Liver (tissue), 9 donors: ENCODE data around the gene SCGB3A1. TPM values are rescaled to one million over a fixed set of nuclear protein-coding genes. Genes with fewer than 3 reads are reported as not detected.

Source experiments
- DNase-seq: peaks from one replicate; pipeline ENCODE4 v3.0.0-alpha.2; 2017; ENCODE audit warnings: low spot score
- H3K27ac ChIP-seq, 2 donors: one replicate each; pipeline ENCODE4 v1.7.0; 2013; ENCODE audit warnings: inconsistent platforms in 2 of 2, low read length in 2 of 2, control low read depth in 1 of 2, low read depth in 1 of 2, mild to moderate bottlenecking in 1 of 2
- H3K27me3 ChIP-seq, 4 donors: one replicate each; pipeline versions ENCODE4 v1.6.1 to v1.7.0; 2013; ENCODE audit warnings: low read length in 3 of 4, inconsistent platforms in 1 of 4, mild to moderate bottlenecking in 1 of 4, moderate library complexity in 1 of 4; ENCODE audit not compliant: control insufficient read depth in 4 of 4, insufficient read depth in 4 of 4
- H3K36me3 ChIP-seq, 4 donors: one replicate each; pipeline versions ENCODE4 v1.6.1 to v1.7.0; 2013; ENCODE audit warnings: low read length in 3 of 4, mild to moderate bottlenecking in 3 of 4, low read depth in 1 of 4, moderate library complexity in 1 of 4; ENCODE audit not compliant: control insufficient read depth in 4 of 4, insufficient read depth in 3 of 4
- H3K4me1 ChIP-seq, 4 donors: one replicate each; pipeline versions ENCODE4 v1.6.1 to v1.7.0; 2013; ENCODE audit warnings: low read length in 3 of 4, mild to moderate bottlenecking in 3 of 4, moderate library complexity in 1 of 4; ENCODE audit not compliant: control insufficient read depth in 4 of 4, insufficient read depth in 4 of 4
- H3K4me3 ChIP-seq, 3 donors: one replicate each; pipeline versions ENCODE4 v1.6.1 to v1.7.0; 2013; ENCODE audit warnings: low read length in 3 of 3, control low read depth in 1 of 3, low read depth in 1 of 3, mild to moderate bottlenecking in 1 of 3
- H3K9ac ChIP-seq, 2 donors: one replicate each; pipeline ENCODE4 v1.7.0; 2013; ENCODE audit warnings: low read length in 2 of 2, mild to moderate bottlenecking in 2 of 2, moderate library complexity in 2 of 2, control low read depth in 1 of 2, low read depth in 1 of 2
- H3K9me3 ChIP-seq, 4 donors: one replicate each; pipeline versions ENCODE4 v1.6.1 to v1.7.0; 2013; ENCODE audit warnings: low read length in 3 of 4; ENCODE audit not compliant: control insufficient read depth in 4 of 4
- ATF3 ChIP-seq: IDR thresholded peaks from 2 replicates; pipeline ENCODE4 v1.6.1; 2016; ENCODE audit warnings: antibody characterized with exemption
- CTCF ChIP-seq: fragments of 150-350 bp; IDR thresholded peaks from 2 replicates; pipeline ENCODE4 v1.5.1; 2017; ENCODE audit warnings: improper control_type of control experiment, low read depth, low read length; ENCODE audit not compliant: missing input control
- GABPA ChIP-seq, 2 donors: IDR thresholded peaks in 1 of 2; conservative IDR thresholded peaks in 1 of 2; 2 replicates each; pipeline ENCODE4 v1.6.1; 2016; ENCODE audit warnings: antibody characterized with exemption in 2 of 2, mild to moderate bottlenecking in 1 of 2, moderate library complexity in 1 of 2
- HNF4A ChIP-seq, 2 donors: conservative IDR thresholded peaks; 2 replicates each; pipeline ENCODE4 v1.6.1; 2016; ENCODE audit warnings: antibody characterized with exemption in 2 of 2, mild to moderate bottlenecking in 2 of 2
- NR2F2 ChIP-seq: IDR thresholded peaks from 2 replicates; pipeline ENCODE4 v1.6.1; 2016; ENCODE audit warnings: antibody characterized with exemption
- RAD21 ChIP-seq, 2 donors: IDR thresholded peaks; 2 replicates each; pipeline ENCODE4 v1.6.1; 2016; ENCODE audit warnings: antibody characterized with exemption in 2 of 2, mild to moderate bottlenecking in 2 of 2
- REST ChIP-seq: IDR thresholded peaks from 2 replicates; pipeline ENCODE4 v1.6.1; 2016; ENCODE audit warnings: antibody characterized with exemption, mild to moderate bottlenecking
- RXRA ChIP-seq, 2 donors: IDR thresholded peaks; 2 replicates each; pipeline ENCODE4 v1.6.1; 2017 to 2018; ENCODE audit warnings: antibody characterized with exemption in 2 of 2, mild to moderate bottlenecking in 1 of 2
- SP1 ChIP-seq: IDR thresholded peaks from 2 replicates; pipeline ENCODE4 v1.6.1; 2018; ENCODE audit warnings: antibody characterized with exemption, mild to moderate bottlenecking
- WGBS: extraction: QIAGEN DNeasy Blood & Tissue Kit; methylation state at CpG from one replicate; pipeline ENCODE4 v1.1.7; 2013; 5-methylcytosine and 5-hydroxymethylcytosine counted together
- polyA plus RNA-seq, 2 donors: library from polyadenylated mRNA; stranded (reverse) in 1 of 2; unstranded in 1 of 2; fragments of 200-250 nt in 1 of 2; fragments of >200 nt in 1 of 2; fragmentation: Nextera tagmentation in 1 of 2; extraction: Ambion mirVana in 1 of 2; gene quantifications; one replicate each; pipeline versions ENCODE4 v1.2.1 to v1.2.3, GENCODE V29; 2013 to 2015
- total RNA-seq, 2 donors: library from RNA; depleted of rRNA; stranded (reverse); fragments of >200 nt; gene quantifications; one replicate each; pipeline ENCODE4 v1.2.3, GENCODE V29; 2014
- TF ChIP-seq, protein P1 (sequence below): IDR thresholded peaks from 2 replicates; pipeline ENCODE4 v1.6.1; 2016; ENCODE audit warnings: antibody characterized with exemption
- donor health status: healthy.
- donor health status: healthy.
- donor health status: healthy.
- donor health status: healthy.
- donor health status: healthy.

SCGB3A1 gene
- total and polyA plus RNA-seq, 4 donors, result 1.5 TPM; not detected in 2

DNA sequence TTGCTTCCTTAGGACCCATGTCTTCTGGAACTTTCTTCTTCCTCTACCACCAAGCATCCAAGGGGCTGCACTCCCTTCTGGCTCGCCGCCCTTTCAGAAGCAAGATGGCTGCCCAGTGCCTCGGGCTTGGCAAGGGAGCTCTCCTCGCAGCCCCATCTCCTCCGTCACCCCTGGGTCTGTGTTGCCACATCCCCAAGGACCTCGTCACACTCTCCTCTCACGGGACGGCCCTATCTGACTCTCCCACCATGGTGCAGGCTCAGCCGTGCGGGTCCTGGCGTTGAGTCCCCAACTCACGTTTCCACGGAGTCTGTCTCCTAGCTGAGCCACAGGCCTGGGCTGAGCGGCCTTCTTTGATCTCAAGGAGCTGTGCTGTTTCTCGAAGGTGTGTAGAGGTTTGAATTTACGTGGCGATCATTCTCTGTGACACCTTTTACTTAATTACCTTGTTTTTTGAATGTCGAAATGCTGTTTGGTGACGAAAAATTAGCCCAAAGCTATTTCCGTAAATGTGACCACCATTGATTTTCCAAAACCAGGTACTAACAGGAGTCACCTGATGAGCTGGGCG is 15.0 kb upstream of the SCGB3A1 start:
- H3K27me3 ChIP-seq, result no peaks in the 10 kb centered on the region
- no peak for TF ChIP-seq REST
- TF ChIP-seq, protein P1, sequence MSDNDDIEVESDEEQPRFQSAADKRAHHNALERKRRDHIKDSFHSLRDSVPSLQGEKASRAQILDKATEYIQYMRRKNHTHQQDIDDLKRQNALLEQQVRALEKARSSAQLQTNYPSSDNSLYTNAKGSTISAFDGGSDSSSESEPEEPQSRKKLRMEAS, result no peak
- WGBS, result 67% methylated on average over 21 of the region's 21 CpGs
- no peaks in the 10 kb centered on the region for H3K36me3 ChIP-seq
- H3K4me3 ChIP-seq, result no peak overlapping the region
- no peaks in the 10 kb centered on the region for H3K4me1 ChIP-seq
- DNase-seq, result no peak
- no peak overlapping the region for H3K27ac ChIP-seq
- no peaks in the 10 kb centered on the region for H3K9me3 ChIP-seq
- no peak overlapping the region for H3K9ac ChIP-seq

- no peak overlapping the region for H3K9ac ChIP-seq
- no peak overlapping the region for H3K4me3 ChIP-seq
- TF ChIP-seq CTCF (peak; percentile 69), RAD21 (IDR thresholded peaks at IDR 0.05) (peak; percentile 59 to 77), GABPA (IDR thresholded peaks at IDR 0.05 in 1 of 2, conservative IDR thresholded peaks at IDR 0.05 in 1 of 2) (no peak), RXRA (IDR thresholded peaks at IDR 0.05) (no peak), ATF3 (no peak), SP1 (no peak)
- H3K27me3 ChIP-seq, result no peaks in the 10 kb centered on the region
- no peaks in the 10 kb centered on the region for H3K36me3 ChIP-seq
- H3K9me3 ChIP-seq, result no peaks in the 10 kb centered on the region
- DNase-seq, result peak; percentile 70
- H3K4me1 ChIP-seq, result no peaks in the 10 kb centered on the region
- H3K27ac ChIP-seq, result no peak overlapping the region
- 50% methylated on average over 11 of the region's 11 CpGs for WGBS
Observed at GRCh38 chr5:180605554-180606214, 14.4 kb upstream of the SCGB3A1 start.

- Histone ChIP-seq H3K36me3 (no peaks in the 10 kb centered on the region), H3K4me1 (no peaks in the 10 kb centered on the region), H3K27me3 (no peaks in the 10 kb centered on the region), H3K27ac (no peak overlapping the region), H3K9me3 (no peaks in the 10 kb centered on the region), H3K4me3 (no peak overlapping the region), H3K9ac (no peak overlapping the region)
- DNase-seq, result no peak
- TF ChIP-seq HNF4A (conservative IDR thresholded peaks at IDR 0.05) (no peak), NR2F2 (no peak)
- 81% methylated on average over 13 of the region's 13 CpGs for WGBS
Observed at GRCh38 chr5:180604271-180604670, 13.0 kb upstream of the SCGB3A1 start.
